ENCODE measurements around the gene SLC39A1.

SLC39A1 gene

DNA sequence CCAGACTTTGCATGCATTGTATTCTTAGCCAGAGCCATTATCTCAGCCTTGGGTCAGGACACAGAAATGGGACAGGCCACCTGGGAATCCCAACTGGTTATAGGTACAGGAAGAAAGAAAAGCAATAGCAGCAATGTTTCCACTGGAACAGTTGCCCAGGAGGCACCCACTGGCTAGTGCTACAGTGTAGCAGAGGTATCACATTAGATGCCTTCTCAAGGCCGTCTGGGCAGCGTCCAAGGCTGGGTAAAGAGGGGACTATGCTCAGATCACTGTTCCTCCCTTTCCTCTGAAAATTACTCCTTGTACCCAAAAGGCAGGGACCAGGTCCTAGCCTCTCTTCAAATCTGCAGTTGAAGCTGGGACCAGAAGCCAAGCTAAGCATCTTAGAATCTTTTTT lies 7.0 kb upstream of the SLC39A1 start:
- TF ChIP-seq, protein P1, sequence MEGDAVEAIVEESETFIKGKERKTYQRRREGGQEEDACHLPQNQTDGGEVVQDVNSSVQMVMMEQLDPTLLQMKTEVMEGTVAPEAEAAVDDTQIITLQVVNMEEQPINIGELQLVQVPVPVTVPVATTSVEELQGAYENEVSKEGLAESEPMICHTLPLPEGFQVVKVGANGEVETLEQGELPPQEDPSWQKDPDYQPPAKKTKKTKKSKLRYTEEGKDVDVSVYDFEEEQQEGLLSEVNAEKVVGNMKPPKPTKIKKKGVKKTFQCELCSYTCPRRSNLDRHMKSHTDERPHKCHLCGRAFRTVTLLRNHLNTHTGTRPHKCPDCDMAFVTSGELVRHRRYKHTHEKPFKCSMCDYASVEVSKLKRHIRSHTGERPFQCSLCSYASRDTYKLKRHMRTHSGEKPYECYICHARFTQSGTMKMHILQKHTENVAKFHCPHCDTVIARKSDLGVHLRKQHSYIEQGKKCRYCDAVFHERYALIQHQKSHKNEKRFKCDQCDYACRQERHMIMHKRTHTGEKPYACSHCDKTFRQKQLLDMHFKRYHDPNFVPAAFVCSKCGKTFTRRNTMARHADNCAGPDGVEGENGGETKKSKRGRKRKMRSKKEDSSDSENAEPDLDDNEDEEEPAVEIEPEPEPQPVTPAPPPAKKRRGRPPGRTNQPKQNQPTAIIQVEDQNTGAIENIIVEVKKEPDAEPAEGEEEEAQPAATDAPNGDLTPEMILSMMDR (conservative IDR thresholded peaks at IDR 0.05), result no peak
- no peak overlapping the region; the same call in 1 of the 2 replicates for H3K27ac ChIP-seq

DNA sequence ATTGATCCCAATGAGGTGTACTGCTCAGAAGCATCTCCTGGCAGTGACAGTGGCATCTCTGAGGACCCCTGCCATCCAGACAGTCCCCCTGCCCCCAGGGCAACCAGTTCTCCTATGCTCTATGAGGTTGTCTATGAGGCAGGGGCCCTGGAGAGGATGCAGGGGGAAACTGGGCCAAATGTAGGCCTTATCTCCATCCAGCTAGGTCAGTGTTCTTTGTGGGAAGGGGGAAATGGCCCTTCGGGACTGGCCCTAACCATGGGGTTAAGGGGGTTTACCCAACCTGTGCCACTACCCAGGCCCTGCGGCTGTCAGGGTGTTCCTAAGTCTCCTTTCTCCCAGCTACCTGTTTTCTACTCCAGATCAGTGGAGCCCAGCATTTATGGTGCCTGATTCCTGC lies 5.6 kb upstream of the SLC39A1 start:
- TF ChIP-seq, protein P1 (conservative IDR thresholded peaks at IDR 0.05), result no peak

DNA sequence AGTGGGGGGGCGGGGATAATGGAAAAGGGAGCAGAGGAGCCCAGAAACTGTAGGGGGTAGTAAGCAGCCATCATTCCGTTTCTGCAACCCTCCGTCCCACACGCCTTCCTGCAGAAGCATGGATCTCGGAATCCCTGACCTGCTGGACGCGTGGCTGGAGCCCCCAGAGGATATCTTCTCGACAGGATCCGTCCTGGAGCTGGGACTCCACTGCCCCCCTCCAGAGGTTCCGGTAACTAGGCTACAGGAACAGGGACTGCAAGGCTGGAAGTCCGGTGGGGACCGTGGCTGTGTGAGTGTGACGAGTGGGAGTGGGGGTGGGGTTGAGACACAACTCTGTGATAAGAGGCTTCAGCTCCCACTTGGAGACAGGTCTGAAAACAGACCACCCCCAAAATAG lies 5.1 kb upstream of the SLC39A1 start:
- TF ChIP-seq, protein P1 (conservative IDR thresholded peaks at IDR 0.05), result no peak
- H3K27ac ChIP-seq, result peak overlapping the region; percentile 99

More for the DNA sequence above, 5.6 kb upstream of the SLC39A1 start:
- H3K27ac ChIP-seq, result peak overlapping the region; percentile 99

DNA sequence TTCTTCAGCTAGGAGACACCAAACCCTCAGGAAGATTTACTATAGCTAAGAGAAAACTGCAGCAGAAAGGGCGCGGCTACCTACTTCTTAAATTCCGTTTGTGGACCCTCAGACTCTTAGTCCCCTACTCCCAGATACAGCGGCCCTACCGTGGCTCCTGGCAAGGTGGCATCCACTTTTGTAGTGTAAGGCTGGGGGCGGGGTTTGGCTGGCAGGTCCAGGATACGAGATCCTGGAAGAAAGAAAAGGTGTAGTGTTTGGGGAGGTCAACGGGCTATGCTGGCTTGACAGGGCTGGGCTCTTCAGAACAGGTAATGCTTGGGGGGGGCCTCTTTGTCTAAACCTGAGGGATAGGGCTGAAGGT lies 4.6 kb upstream of the SLC39A1 start:
- TF ChIP-seq, protein P1 (conservative IDR thresholded peaks at IDR 0.05), result no peak
- H3K27ac ChIP-seq, result peak overlapping the region; percentile 99

DNA sequence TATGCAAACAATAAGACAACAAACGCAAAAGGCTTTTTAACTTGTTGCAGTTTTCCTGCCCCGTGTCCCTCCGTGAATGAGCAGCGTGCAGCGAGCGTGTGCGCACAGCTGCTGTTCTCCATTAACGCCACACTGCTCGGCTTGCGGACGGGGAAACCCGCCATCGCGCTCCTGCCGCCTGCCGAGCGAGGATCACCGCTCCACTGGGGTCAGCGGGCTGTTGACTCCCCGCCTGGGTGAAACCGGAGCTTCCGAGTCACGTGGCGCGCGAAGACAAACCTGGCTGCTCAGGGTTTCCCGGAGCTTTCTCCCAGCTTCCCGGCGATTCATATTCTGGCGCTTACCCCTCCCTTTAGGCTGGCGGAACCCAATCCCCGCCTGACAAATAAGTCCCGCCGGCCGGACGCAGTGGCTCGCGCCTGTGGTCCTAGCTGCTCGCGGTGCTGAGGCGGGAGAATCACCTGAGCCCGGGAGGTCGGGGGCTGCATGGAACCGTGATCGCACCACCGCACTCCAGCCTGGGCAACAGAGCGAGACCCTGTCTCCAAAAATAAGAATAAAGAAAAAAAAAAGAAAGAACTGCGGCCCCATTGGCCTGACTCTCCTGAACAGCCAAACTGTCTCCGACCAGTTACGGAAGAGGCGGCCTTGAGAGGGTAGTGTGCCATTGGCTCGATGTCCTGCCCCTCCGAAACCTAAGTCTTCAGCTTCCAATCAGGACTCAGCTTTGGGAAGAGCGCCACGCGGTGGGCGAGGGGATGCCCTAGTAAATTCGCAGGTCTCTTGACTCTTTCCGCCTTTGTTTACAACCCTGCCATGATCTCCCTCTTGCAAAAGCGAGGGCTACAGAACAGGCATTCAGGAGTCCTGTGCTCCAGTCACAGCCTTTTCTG lies 4.0 kb upstream of the SLC39A1 start, which contains the start of gene CREB3L4:
TSS of gene CREB3L4 (plus strand) at position 796 of the 893 bp plus-strand sequence. CDS start 624 bp downstream, outside the sequence.
- TF ChIP-seq, protein P1 (conservative IDR thresholded peaks at IDR 0.05), result peak; percentile 54
- H3K27ac ChIP-seq, result peak within 1 kb of the TSS; percentile 99

DNA sequence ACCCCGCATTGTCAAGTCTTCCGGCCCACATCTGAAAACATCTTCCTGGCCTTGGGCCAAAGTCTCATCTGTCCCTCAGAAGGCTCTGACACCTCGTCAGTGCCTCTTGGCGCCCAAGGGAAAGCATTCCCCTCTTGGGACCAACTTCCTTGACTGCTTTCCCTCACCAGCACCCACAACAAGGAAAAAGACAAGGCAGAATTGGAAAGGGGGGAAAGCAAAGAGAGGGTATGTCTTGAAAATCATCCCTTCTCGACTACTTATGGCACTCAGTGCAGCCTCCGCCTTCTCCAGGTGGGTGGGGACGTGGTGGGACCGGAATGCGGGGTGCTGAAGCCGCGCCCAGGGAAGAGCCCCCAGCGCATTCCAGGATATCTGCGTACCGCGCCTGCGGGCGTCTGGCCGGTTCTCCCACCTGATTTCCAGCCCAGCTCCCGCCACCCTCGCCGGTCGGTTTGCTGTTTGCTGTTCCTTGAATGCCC lies 554 bp upstream of the SLC39A1 start:
- peak overlapping the region; percentile 99 for H3K27ac ChIP-seq
- TF ChIP-seq, protein P1 (conservative IDR thresholded peaks at IDR 0.05), result no peak

DNA sequence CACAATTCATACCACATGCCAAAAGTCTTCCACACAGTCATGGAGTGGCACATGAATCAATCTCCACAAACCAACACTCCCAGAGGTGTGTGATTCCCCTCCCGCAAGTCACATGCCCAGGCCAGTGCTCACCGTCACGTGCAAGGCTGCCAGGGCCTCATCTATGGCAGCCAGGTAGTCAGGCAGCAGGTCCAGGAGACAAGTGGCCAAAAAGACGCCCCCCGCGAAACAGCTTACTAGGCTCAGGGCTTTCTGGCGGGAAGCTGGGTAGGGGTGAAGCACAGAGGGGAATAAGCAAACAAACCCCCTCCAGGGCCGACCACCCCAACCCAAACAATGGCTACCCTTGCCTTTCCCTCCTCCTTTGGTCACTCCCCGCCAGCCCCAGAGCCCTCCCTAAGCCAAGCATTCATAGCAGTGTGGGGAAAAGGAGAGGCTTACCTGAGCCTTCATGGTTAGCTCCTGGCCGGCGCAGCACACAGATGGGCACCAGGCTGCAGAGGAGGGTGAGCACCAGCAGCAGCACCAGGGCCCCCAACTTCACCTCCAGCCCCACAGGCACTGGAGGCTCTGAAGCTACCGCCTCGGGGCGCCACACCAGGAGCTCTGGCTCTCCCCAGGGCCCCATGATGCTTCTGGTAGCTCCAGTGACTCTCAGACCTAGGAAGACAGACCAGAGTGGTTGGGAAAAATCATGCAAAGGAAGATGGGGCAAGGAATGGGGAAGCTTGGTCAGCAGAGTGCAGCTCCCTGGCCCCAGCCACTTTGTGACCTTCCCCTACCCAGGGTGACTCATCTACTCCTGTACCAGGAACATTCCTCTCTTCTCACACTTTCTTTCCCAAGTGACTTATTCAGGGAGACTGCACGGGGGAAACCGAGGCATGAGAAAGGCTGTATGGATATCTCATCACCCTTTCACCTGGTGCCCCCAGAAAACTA lies 978 bp downstream of the SLC39A1 start:
- TF ChIP-seq, protein P1 (conservative IDR thresholded peaks at IDR 0.05), result no peak

More for the DNA sequence above, 978 bp downstream of the SLC39A1 start:
- peak overlapping the region; percentile 99 for H3K27ac ChIP-seq

All from VCaP (cell line).